Muscle layer of colon (tissue), 2 donors: Measurements from ENCODE around the gene MEF2D.

Experiments used
- H3K27ac ChIP-seq: one replicate; pipeline ENCODE4 v1.7.0; 2013; ENCODE audit warnings: low read depth, mild to moderate bottlenecking, low read length, moderate library complexity
- H3K27me3 ChIP-seq, 2 donors: one replicate each; pipeline ENCODE4 v1.7.0; 2013; ENCODE audit warnings: low read length in 2 of 2, mild to moderate bottlenecking in 2 of 2; ENCODE audit not compliant: insufficient read depth in 2 of 2, control insufficient read depth in 1 of 2
- H3K36me3 ChIP-seq: one replicate; pipeline ENCODE4 v1.7.0; 2013; ENCODE audit warnings: mild to moderate bottlenecking, low read length; ENCODE audit not compliant: insufficient read depth
- H3K4me1 ChIP-seq: one replicate; pipeline ENCODE4 v1.7.0; 2013; ENCODE audit warnings: mild to moderate bottlenecking, low read length; ENCODE audit not compliant: insufficient read depth
- H3K4me3 ChIP-seq, 2 donors: one replicate each; pipeline ENCODE4 v1.7.0; 2013; ENCODE audit warnings: low read length in 2 of 2, low read depth in 1 of 2, mild to moderate bottlenecking in 1 of 2, moderate library complexity in 1 of 2
- H3K9ac ChIP-seq: one replicate; pipeline ENCODE4 v1.7.0; 2013; ENCODE audit warnings: low read length
- H3K9me3 ChIP-seq: one replicate; pipeline ENCODE4 v1.7.0; 2013; ENCODE audit warnings: mild to moderate bottlenecking, low read length
- donor health status: abdominal sarcoma.
- donor health status: Adenocarcinoma of cecum.

MEF2D gene

DNA sequence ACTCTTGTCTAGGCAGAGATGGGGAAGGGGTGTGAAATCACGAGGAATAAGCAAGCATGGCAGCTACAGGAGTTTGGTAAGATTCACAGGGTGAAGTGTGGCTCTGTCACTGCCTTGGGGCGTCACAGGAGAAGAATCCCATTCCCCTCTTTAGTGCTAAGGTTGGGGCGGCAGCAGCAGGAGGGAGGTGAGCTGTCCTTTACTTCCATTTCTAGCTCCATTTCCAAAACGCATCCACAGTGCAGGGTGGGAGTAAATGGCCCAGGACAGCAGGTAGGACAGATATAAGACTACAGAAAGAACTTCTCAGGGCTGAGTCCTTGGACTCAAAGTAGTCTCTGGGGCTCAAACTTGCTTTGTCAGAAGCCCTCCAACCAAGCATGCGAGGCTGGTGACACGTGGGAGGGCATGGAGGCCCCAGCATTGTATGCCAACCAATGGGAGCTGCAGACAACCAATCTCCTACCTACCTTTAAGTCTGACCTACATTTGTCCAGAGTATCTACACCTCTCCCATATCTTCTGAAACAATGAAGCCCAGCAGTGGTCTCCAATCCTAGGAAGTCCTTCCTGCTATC lies 8.5 kb downstream of the MEF2D start:
- Histone ChIP-seq H3K36me3 (peaks cover 13% of the 10 kb centered on the region), H3K27ac (peak overlapping the region; percentile 61), H3K4me3 (no peak overlapping the region), H3K9me3 (no peaks in the 10 kb centered on the region), H3K27me3 (no peaks in the 10 kb centered on the region), H3K4me1 (peaks cover 100% of the 10 kb centered on the region), H3K9ac (no peak overlapping the region)

DNA sequence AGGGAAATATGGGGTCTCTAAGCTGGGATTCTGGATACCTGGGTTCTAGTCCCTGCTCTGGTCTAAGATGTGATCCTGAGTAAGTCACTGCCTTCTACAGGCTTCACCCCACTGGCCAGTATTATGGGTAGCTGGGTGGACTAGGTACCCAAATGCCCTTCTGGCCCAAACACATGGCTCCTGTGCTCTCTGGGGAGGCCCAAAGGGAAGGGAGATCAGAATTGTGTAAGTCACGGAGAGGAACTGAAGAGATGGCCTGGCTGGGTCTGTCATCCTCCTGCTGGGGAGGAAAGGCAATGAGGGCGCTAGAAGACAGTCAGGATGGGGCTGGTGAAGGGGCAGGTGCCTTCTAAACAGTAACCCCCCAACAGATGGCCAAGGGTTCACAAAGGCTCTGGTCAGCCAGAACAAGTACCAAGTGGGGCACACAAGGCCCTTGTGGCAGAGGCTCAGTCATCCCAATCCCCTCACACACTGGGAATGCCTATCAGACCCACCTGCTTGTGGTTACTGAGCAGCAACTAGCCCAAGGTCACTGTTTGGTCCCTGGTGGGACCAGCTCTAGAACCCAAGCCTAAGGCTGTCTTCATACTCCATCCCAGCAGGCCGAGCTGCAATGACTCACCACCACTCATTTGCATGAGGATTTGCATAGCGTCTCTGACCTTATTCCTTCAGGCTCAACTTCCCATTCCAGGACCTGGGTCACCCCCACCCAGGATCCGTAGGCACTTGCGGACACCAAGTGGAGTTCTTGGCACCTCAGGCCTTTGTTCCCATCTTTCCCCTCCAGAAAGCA lies 9.2 kb downstream of the MEF2D start:
- Histone ChIP-seq H3K4me3 (peak overlapping the region in 1 of 2 donors; percentile 58), H3K27ac (peak overlapping the region; percentile 45), H3K9ac (peak overlapping the region; percentile 54), H3K9me3 (no peaks in the 10 kb centered on the region), H3K36me3 (peaks cover 17% of the 10 kb centered on the region), H3K4me1 (peaks cover 96% of the 10 kb centered on the region), H3K27me3 (no peaks in the 10 kb centered on the region)

DNA sequence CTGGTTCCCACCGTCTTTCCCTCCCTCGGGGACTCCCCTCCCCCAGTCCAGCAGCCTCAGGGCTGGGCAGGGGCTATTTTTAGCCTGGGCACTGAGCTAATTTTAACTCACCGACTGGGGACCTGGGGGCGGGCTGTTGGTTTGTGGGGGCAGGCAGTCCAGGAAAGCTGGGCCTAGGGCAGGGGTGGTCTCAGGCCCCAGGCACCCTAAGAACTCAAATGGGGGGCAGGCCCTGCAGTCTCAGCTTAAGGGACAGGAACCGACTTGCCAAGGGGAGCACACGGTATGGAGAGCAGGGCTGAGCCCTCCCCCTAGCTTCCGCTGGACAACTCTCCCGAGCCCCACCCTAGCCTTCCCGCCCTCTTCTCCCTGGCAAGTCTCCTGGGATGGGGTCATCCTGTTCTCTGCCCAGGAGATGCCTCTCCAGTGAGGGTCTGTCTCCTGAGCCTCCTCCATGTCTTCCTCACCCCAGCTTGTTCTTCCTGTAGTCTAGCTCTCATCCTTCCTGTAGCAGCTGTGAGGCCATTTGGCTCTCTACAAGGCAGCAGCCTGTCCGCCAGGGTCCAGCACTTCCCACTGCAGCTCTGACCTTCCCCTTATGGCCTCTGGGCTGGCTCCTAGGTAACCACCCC lies 10.1 kb downstream of the MEF2D start:
- Histone ChIP-seq H3K9me3 (no peaks in the 10 kb centered on the region), H3K4me1 (peaks cover 94% of the 10 kb centered on the region), H3K36me3 (peaks cover 17% of the 10 kb centered on the region), H3K27ac (peak overlapping the region; percentile 45), H3K27me3 (no peaks in the 10 kb centered on the region), H3K9ac (peak overlapping the region; percentile 54), H3K4me3 (peak overlapping the region; percentile 16 to 58)

DNA sequence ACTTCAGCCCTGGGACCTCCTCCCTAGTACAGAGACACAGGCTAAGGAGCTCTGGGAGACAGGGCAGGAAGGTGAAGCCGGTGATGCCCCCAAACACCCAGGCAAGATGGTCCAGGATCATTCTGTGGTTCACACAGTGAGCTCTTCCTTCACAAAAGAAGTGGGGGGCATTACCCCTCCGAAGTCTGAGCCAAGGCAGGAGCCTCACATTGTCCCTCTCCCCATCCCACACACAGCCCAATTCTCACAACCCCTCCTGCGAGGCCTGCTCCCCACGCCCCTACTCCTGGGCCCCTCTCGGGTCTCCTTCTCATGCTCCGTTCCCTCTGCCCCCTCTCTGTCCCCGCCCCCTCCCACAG lies 10.7 kb downstream of the MEF2D start:
- peaks cover 12% of the 10 kb centered on the region for H3K36me3 ChIP-seq
- peak overlapping the region; percentile 7 to 58 for H3K4me3 ChIP-seq
- peaks cover 94% of the 10 kb centered on the region for H3K4me1 ChIP-seq
- peak overlapping the region; percentile 54 for H3K9ac ChIP-seq
- peak overlapping the region; percentile 45 for H3K27ac ChIP-seq
- no peaks in the 10 kb centered on the region for H3K27me3 ChIP-seq
- H3K9me3 ChIP-seq: no peaks in the 10 kb centered on the region

DNA sequence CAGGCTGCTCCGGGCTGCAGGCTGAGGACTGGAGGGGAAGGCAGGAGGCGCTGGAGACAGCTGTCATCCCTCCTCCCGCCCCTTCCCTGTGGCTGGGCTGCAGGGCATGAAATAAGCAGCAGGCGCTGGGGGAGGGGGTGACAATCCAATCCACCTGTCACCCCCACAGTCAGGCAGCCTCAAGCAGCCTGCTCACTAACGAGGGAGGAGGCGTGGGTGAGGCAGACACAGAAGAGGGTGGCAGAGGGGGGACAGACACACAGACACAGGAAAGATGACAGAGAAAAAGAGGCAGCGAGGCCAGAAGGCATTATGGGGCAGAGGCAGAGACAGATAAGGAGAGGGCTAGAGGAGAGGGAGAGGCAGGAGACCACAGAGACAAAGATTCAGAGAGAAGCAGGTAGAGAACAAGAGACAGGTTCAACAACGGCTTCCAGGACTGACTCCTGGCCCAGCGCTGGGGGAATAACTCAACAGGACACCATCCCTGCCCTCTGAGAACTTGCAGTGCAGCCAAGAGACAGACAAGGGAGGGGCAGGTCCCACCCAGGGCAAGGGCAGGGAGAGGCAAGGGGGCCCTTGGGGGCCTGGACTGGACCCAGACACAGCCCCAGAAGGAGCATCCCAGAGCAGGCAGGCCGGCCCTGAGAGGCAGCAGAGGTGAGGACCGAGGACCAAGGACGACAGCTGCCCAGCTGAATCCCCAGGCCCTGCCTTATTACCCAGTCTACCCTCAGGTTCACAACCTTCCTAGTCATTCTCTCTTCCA lies 11.2 kb downstream of the MEF2D start:
- peaks cover 11% of the 10 kb centered on the region for H3K36me3 ChIP-seq
- peak overlapping the region; percentile 54 for H3K9ac ChIP-seq
- peaks cover 94% of the 10 kb centered on the region for H3K4me1 ChIP-seq
- no peaks in the 10 kb centered on the region for H3K27me3 ChIP-seq
- H3K4me3 ChIP-seq: peak overlapping the region; percentile 7 to 58
- H3K9me3 ChIP-seq: no peaks in the 10 kb centered on the region
- peak overlapping the region; percentile 45 for H3K27ac ChIP-seq

DNA sequence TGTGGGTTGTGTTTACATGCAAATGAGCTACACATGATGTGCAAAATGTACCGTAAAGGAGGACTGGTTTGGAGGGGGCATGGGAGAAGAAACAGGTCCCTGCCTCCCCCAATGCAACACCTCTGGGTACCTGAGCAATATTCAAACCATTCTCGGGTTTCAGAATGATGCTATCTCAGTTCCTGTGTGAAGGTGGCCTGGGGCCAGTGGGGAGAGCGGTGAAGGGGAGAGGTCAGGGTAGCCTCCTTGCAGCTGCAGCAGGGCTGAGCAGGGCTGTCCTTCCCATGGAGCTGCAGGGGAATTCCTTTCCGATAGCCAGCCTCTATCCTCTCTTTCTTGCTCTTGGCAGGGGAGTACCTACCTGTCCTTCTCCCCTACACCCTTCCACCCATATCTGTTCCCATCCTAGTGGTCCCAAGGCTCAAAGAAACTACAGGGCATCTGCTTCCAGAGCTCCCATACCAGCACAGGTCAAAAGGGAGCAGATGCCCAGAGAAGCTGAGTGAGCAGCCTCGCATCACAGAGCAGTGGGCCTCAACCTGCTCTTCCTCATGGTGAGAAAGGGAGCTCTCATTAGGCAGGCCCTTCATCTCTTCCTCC lies 11.9 kb downstream of the MEF2D start:
- Histone ChIP-seq H3K27me3 (no peaks in the 10 kb centered on the region), H3K4me3 (no peak overlapping the region), H3K4me1 (peaks cover 94% of the 10 kb centered on the region), H3K9me3 (no peaks in the 10 kb centered on the region), H3K9ac (peak overlapping the region; percentile 54), H3K36me3 (peaks cover 11% of the 10 kb centered on the region), H3K27ac (peak overlapping the region; percentile 45)

DNA sequence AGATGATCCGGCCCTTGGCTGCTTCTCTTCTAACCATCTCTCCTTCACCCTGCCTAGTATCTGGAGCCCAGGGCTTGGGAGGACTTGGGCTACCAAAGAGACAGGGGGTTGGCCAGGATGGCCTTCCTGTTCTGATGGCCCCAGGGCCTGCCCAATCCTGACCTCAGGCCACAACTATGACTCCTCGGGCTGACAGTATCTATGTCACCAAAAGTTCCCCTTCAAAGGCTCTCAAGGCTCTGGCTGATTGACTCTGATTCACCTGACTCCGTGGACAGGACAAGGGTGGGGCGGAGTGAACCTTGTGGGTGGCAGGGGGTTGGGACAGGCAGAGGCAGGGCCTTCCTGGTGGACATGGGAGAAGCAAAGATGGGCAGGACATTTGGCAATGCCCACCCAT lies 12.7 kb downstream of the MEF2D start:
- H3K4me3 ChIP-seq: no peak overlapping the region
- no peak overlapping the region for H3K27ac ChIP-seq
- H3K9me3 ChIP-seq: no peaks in the 10 kb centered on the region
- H3K4me1 ChIP-seq: peaks cover 91% of the 10 kb centered on the region
- H3K36me3 ChIP-seq: peaks cover 14% of the 10 kb centered on the region
- no peaks in the 10 kb centered on the region for H3K27me3 ChIP-seq
- no peak overlapping the region for H3K9ac ChIP-seq

DNA sequence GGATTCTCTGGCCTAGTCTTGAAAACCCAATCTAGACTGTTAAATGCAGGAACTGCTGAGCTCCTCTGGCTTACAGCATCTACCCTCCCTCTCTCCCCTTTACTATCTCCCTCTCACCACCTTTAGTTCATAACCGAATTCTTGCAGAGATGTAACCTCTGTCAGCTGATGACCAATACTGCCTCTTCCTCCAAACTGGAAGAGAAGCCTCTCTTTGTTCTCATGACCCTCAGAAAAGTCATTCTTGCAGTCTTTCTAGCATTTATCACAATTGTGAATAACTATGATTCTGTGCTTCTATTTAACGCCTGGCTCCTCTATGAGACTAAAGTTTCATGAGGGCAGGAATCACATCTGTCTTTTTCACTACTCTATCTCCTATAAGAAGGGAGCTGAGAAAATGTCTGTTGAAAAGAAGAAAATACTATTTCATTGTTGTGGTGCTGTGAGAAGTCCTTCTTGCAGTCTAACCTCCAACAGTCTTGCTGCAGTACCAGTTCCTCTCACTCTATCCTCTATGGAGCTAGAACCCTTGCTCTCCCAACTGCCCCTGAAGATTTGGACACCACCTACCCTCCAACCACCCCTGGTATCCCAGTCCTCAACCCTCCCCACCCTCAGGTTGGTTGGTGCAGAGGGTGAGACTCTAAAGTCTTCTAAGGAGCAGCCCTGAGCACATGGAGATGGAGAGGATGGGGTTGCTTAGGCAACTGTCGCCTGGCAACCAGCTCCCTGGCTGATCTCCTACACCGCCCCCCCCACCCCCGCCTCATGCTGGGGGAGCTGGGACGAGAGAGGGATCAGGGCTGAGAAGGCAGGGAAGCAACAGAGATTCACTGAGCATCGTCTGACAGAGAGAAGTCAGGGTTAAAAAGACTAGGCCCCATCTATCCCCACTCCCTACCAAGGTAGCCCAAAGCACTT lies 13.9 kb downstream of the MEF2D start:
- Histone ChIP-seq H3K9ac (no peak overlapping the region), H3K27ac (no peak overlapping the region), H3K4me1 (peaks cover 79% of the 10 kb centered on the region), H3K4me3 (no peak overlapping the region), H3K9me3 (no peaks in the 10 kb centered on the region), H3K36me3 (peaks cover 26% of the 10 kb centered on the region), H3K27me3 (no peaks in the 10 kb centered on the region)

DNA sequence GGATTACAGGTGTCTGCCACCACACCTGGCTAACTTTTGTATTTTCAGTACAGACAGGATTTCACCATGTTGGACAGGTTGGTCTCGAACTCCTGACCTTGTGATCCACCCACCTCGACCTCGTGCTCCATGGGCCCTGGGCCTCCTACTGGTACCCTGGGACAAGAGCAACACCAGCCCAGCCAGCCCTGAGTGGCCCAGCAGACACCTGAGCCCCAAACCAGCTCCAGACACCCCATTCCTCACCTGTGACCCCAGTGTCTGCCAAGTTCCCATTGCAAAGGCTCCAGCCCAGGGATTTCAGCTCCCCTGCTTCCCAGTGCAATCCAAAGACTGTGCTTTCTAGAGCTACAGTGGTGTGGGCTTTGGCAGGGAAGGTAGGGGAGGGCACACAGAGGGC lies 14.6 kb downstream of the MEF2D start:
- Histone ChIP-seq H3K27ac (no peak overlapping the region), H3K27me3 (no peaks in the 10 kb centered on the region), H3K4me3 (no peak overlapping the region), H3K9ac (no peak overlapping the region), H3K9me3 (no peaks in the 10 kb centered on the region), H3K36me3 (peaks cover 33% of the 10 kb centered on the region), H3K4me1 (peaks cover 77% of the 10 kb centered on the region)

DNA sequence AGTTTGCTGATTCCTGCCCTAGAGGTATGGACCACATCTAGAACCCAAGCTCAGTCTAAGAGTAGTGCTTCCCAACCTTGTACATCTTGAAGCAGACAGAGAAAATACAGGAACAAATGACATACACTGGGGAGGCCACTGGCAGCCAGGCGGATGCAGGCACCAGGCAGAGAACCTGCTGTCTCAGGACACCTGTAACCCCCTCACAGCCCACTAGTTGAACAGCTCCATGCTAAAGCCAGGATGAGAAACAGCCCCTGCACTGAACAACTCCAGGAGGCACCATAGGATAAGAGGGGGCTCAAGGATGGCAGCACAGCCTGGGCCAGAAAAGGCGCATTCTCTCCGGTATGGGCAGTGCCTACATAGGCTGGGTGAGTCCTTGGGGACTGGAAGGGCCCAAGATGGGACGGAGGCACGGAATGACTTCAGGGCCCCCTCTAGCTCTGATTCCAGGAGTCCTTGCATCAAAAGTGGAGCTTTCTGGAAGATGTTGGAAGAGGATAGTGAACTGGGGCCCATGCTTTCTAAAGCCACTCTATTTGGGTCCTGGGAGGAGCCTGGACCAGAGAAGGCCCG lies 16.0 kb downstream of the MEF2D start:
- Histone ChIP-seq H3K9me3 (no peaks in the 10 kb centered on the region), H3K27me3 (no peaks in the 10 kb centered on the region), H3K36me3 (peaks cover 47% of the 10 kb centered on the region), H3K4me3 (no peak overlapping the region), H3K9ac (no peak overlapping the region), H3K4me1 (peaks cover 76% of the 10 kb centered on the region), H3K27ac (no peak overlapping the region)
